A549 (cell line): ENCODE measurements around the gene POC1B. TPM values are rescaled to one million over a fixed set of nuclear protein-coding genes. Genes with fewer than 3 reads are reported as not detected.
A peak's percentile ranks its signal among the peaks of the same experiment; 100 is the strongest.

Experiments used
- ATAC-seq, 2 experiments: fragments of 200-7000 bp in 1 of 2; fragments of >200 bp in 1 of 2; cut with Nextera tagmentation in 1 of 2; cut with Tn5 transposase in 1 of 2; 3 replicates each; pipeline versions ENCODE4 v1.8.0 to v1.9.1; 2018 to 2020; ENCODE audit warnings: mild to moderate bottlenecking in 1 of 2, moderate library complexity in 1 of 2
- CTCF ChIA-PET: fragments of 300-600 bp; sonication (Branson Sonifier 250); formaldehyde crosslinking; extraction: SDS; loops from one replicate; lab custom pipeline; 2021; ENCODE audit warnings: antibody characterized with exemption, inconsistent platforms; lab: Yijun Ruan, JAX
- POLR2A ChIA-PET: fragments of 350-600 bp; formaldehyde crosslinking; extraction: SDS; loops from one replicate; lab custom pipeline; 2021; ENCODE audit warnings: antibody characterized with exemption, inconsistent platforms; lab: Yijun Ruan, JAX
- DNase-seq, 2 experiments: peaks; one replicate each; pipeline versions ENCODE4 v3.0.0 to v3.0.0-alpha.2; 2011 to 2016; ENCODE audit warnings: low read depth in 1 of 2, low spot score in 1 of 2
- FAIRE-seq: peaks from 2 replicates; lab custom pipeline; 2011; peaks lifted over from hg19 to GRCh38; lab: Jason Lieb, UNC
- H3K27ac ChIP-seq, 2 experiments: fragments of >200 bp; sonication (Bioruptor Twin); formaldehyde crosslinking; 3 replicates each; pipeline ENCODE4 v1.5.1; 2016 to 2017
- H3K4me1 ChIP-seq: fragments of >200 bp; sonication (Bioruptor Twin); formaldehyde crosslinking; 3 replicates; pipeline ENCODE4 v1.6.1; 2016
- H3K4me2 ChIP-seq: fragments of >200 bp; sonication (Bioruptor Twin); formaldehyde crosslinking; 3 replicates; pipeline ENCODE4 v1.6.1; 2016
- H3K4me3 ChIP-seq: fragments of >200 bp; sonication (Bioruptor Twin); formaldehyde crosslinking; 3 replicates; pipeline ENCODE4 v1.5.1; 2016
- H3K9me3 ChIP-seq: fragments of >200 bp; sonication (Bioruptor Twin); formaldehyde crosslinking; 3 replicates; pipeline ENCODE4 v1.6.1; 2016
- BHLHE40 ChIP-seq: IDR thresholded peaks from 2 replicates; pipeline ENCODE4 v1.6.1; 2012; ENCODE audit warnings: low read depth, low read length, inconsistent platforms
- CEBPB ChIP-seq, 2 experiments: fragments of >200 bp in 1 of 2; sonication (Bioruptor Twin) in 1 of 2; formaldehyde crosslinking in 1 of 2; IDR thresholded peaks; 2 replicates each; pipeline ENCODE4 v1.6.1; 2012 to 2016
- CHD2 ChIP-seq: fragments of 150-350 bp; IDR thresholded peaks from 2 replicates; pipeline ENCODE4 v1.6.1; 2014; ENCODE audit warnings: low read length; ENCODE audit not compliant: partially characterized antibody
- EHF ChIP-seq: fragments of 250-450 bp; sonication (Bioruptor Pico); IDR thresholded peaks from 2 replicates; pipeline ENCODE4 v1.5.0; 2020; ENCODE audit warnings: mild to moderate bottlenecking
- EHMT2 ChIP-seq: fragments of 200-600 bp; sonication (generic); IDR thresholded peaks from 2 replicates; pipeline ENCODE4 v1.6.1; 2016; ENCODE audit warnings: antibody characterized with exemption, low read depth, mild to moderate bottlenecking, moderate library complexity
- EP300 ChIP-seq, 2 experiments: fragments of >200 bp; sonication (Bioruptor Twin); formaldehyde crosslinking; IDR thresholded peaks; 2 replicates in 1 of 2; 3 replicates in 1 of 2; pipeline ENCODE4 v1.6.1; 2016 to 2017
- ESRRA ChIP-seq: fragments of 150-350 bp; IDR thresholded peaks from 2 replicates; pipeline ENCODE4 v1.6.1; 2014; ENCODE audit warnings: mild to moderate bottlenecking, low read length, borderline replicate concordance
- FOXS1 ChIP-seq: fragments of 250-450 bp; sonication (Bioruptor Pico); IDR thresholded peaks from 2 replicates; pipeline ENCODE4 v1.5.0; 2020; ENCODE audit warnings: mild to moderate bottlenecking, moderate library complexity
- HOXA7 ChIP-seq: fragments of 250-450 bp; sonication (Bioruptor Pico); IDR thresholded peaks from 2 replicates; pipeline ENCODE4 v1.5.0; 2020; ENCODE audit warnings: mild to moderate bottlenecking, moderate library complexity
- HOXB13 ChIP-seq: fragments of 250-450 bp; sonication (Bioruptor Pico); IDR thresholded peaks from 2 replicates; pipeline ENCODE4 v1.5.0; 2020; ENCODE audit warnings: low read depth, mild to moderate bottlenecking, moderate library complexity
- HOXB5 ChIP-seq: fragments of 250-450 bp; sonication (Bioruptor Pico); IDR thresholded peaks from 2 replicates; pipeline ENCODE4 v1.5.0; 2020; ENCODE audit warnings: mild to moderate bottlenecking, moderate library complexity
- JUN ChIP-seq, 2 experiments: fragments of >200 bp; sonication (Bioruptor Twin); formaldehyde crosslinking; IDR thresholded peaks; 2 replicates in 1 of 2; 3 replicates in 1 of 2; pipeline ENCODE4 v1.6.1; 2016 to 2017
- JUNB ChIP-seq: fragments of >200 bp; sonication (Bioruptor Twin); formaldehyde crosslinking; IDR thresholded peaks from 2 replicates; pipeline ENCODE4 v1.6.1; 2016
- KDM1A ChIP-seq: fragments of 200-600 bp; sonication (generic); IDR thresholded peaks from 2 replicates; pipeline ENCODE4 v1.6.1; 2016; ENCODE audit warnings: low read depth, mild to moderate bottlenecking
- MAFK ChIP-seq: fragments of 450-650 bp; IDR thresholded peaks from 2 replicates; pipeline ENCODE4 v1.6.1; 2014; ENCODE audit not compliant: partially characterized antibody
- NFE2L2 ChIP-seq: fragments of 150-350 bp; conservative IDR thresholded peaks from 2 replicates; pipeline ENCODE4 v1.6.1; 2014; ENCODE audit warnings: low read length
- POLR2A ChIP-seq: IDR thresholded peaks from 2 replicates; pipeline ENCODE4 v1.6.1; 2012; ENCODE audit warnings: mild to moderate bottlenecking, low read length
- RAD21 ChIP-seq, 2 experiments: fragments of >200 bp in 1 of 2; sonication (Bioruptor Twin) in 1 of 2; formaldehyde crosslinking in 1 of 2; IDR thresholded peaks in 1 of 2; conservative IDR thresholded peaks in 1 of 2; 2 replicates in 1 of 2; 3 replicates in 1 of 2; pipeline ENCODE4 v1.6.1; 2012 to 2018; ENCODE audit warnings: inconsistent platforms in 1 of 2
- RARB ChIP-seq: fragments of 250-450 bp; sonication (Bioruptor Pico); IDR thresholded peaks from 2 replicates; pipeline ENCODE4 v1.8.0; 2021; ENCODE audit warnings: mild to moderate bottlenecking, moderate library complexity
- SMC3 ChIP-seq: fragments of >200 bp; sonication (Bioruptor Twin); formaldehyde crosslinking; IDR thresholded peaks from 3 replicates; pipeline ENCODE4 v1.6.1; 2018; ENCODE audit warnings: inconsistent platforms
- SREBF2 ChIP-seq: fragments of 450-650 bp; IDR thresholded peaks from 2 replicates; pipeline ENCODE4 v1.6.1; 2014; ENCODE audit warnings: mild to moderate bottlenecking, moderate library complexity
- TFCP2L1 ChIP-seq: fragments of 250-450 bp; sonication (Bioruptor Pico); IDR thresholded peaks from 2 replicates; pipeline ENCODE4 v1.5.0; 2021; ENCODE audit warnings: mild to moderate bottlenecking
- ZFP36 ChIP-seq: fragments of 450-650 bp; IDR thresholded peaks from 2 replicates; pipeline ENCODE4 v1.6.1; 2014; ENCODE audit warnings: borderline replicate concordance; ENCODE audit not compliant: partially characterized antibody
- ZNF302 ChIP-seq: fragments of 250-450 bp; sonication (Bioruptor Pico); IDR thresholded peaks from 2 replicates; pipeline ENCODE4 v1.9.0; 2021; ENCODE audit warnings: inconsistent platforms, mild to moderate bottlenecking, moderate library complexity
- ZSCAN20 ChIP-seq: fragments of 250-450 bp; sonication (Bioruptor Pico); IDR thresholded peaks from 2 replicates; pipeline ENCODE4 v1.8.0; 2022; ENCODE audit warnings: mild to moderate bottlenecking, moderate library complexity
- WGBS: methylation state at CpG from one replicate; pipeline ENCODE4 v1.1.6; 2017; ENCODE audit errors: missing lambda C conversion rate; 5-methylcytosine and 5-hydroxymethylcytosine counted together
- polyA plus RNA-seq, 4 experiments: library from polyadenylated mRNA; depleted of rRNA in 3 of 4; stranded (reverse); fragments of >200 nt; fragmentation: RNase III in 1 of 4; extraction: RNeasy Plus Mini Kit Qiagen cat#74134 plus additional on column Dnase treatment in 1 of 4; gene quantifications; 2 replicates in 3 of 4; 3 replicates in 1 of 4; pipeline ENCODE4 v1.2.3, GENCODE V29; 2011 to 2017
- TF ChIP-seq, protein P1 (sequence below): fragments of >200 bp; sonication (Bioruptor Twin); formaldehyde crosslinking; IDR thresholded peaks from 2 replicates; pipeline ENCODE4 v1.6.1; 2016
- TF ChIP-seq, protein P2 (sequence below): IDR thresholded peaks from 2 replicates; pipeline ENCODE4 v1.6.1; 2012
- TF ChIP-seq, protein P3 (sequence below): fragments of 150-350 bp; IDR thresholded peaks from 2 replicates; pipeline ENCODE4 v1.6.1; 2014; ENCODE audit warnings: low read depth, mild to moderate bottlenecking, low read length
- TF ChIP-seq, protein P4 (sequence below): fragments of >200 bp; sonication (Bioruptor Twin); formaldehyde crosslinking; IDR thresholded peaks from 3 replicates; pipeline ENCODE4 v1.6.1; 2016
- TF ChIP-seq, protein P5 (sequence below): fragments of 250-450 bp; sonication (Bioruptor Pico); IDR thresholded peaks from 2 replicates; pipeline ENCODE4 v1.5.0; 2021; ENCODE audit warnings: mild to moderate bottlenecking, moderate library complexity, borderline replicate concordance

Gene POC1B
- polyA plus RNA-seq, 2 of the 4 experiments (the other 2 are of a cell fraction) = 10.8 to 38.6 TPM

DNA sequence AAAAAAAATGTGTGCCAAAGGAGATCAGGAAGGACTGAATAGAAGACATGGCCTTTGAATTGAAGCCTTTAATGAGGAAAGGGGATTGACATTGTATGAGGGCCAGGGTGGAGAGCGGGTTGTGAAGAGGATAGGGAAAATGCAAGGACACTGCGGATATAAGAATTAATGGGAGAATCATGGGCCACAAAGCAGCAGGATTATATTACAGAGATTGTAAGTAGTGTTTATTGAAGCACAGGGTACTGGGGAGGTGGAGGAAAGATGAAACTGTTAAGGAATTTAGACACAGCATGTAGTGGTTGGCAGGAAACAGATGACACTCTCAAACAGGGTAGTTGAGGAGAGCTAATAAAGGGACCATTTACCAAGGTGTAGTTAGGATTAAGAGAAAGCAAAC is 16.4 kb upstream of the POC1B start:
- CTCF ChIA-PET = interaction anchor here (0.5 to 3.2 kb wide), 19 partner anchors 10 to 1399 kb away, joined by 3 to 21 read pairs (median 4); no protein-coding TSS in a partner anchor
- no peak overlapping the region for H3K4me3 ChIP-seq
- POLR2A ChIA-PET = no interaction called here
- DNase-seq = no peak
- TF ChIP-seq POLR2A (no peak), SREBF2 (no peak), RAD21 (conservative IDR thresholded peaks at IDR 0.05 in 1 of 2, IDR thresholded peaks at IDR 0.05 in 1 of 2) (no peak), BHLHE40 (no peak), ZNF302 (CRISPR knock-in tag) (no peak), ZSCAN20 (CRISPR knock-in tag) (no peak), ZFP36 (no peak), HOXB5 (CRISPR knock-in tag) (no peak), CHD2 (no peak), HOXA7 (CRISPR knock-in tag) (no peak), JUN (IDR thresholded peaks at IDR 0.05) (no peak), NFE2L2 (no peak), RARB (no peak), FOXS1 (CRISPR knock-in tag) (no peak)
- TF ChIP-seq, protein P1, sequence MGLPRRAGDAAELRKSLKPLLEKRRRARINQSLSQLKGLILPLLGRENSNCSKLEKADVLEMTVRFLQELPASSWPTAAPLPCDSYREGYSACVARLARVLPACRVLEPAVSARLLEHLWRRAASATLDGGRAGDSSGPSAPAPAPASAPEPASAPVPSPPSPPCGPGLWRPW = no peak
- TF ChIP-seq, protein P2, sequence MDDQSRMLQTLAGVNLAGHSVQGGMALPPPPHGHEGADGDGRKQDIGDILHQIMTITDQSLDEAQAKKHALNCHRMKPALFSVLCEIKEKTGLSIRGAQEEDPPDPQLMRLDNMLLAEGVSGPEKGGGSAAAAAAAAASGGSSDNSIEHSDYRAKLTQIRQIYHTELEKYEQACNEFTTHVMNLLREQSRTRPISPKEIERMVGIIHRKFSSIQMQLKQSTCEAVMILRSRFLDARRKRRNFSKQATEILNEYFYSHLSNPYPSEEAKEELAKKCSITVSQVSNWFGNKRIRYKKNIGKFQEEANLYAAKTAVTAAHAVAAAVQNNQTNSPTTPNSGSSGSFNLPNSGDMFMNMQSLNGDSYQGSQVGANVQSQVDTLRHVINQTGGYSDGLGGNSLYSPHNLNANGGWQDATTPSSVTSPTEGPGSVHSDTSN = no peak
- TF ChIP-seq, protein P3, sequence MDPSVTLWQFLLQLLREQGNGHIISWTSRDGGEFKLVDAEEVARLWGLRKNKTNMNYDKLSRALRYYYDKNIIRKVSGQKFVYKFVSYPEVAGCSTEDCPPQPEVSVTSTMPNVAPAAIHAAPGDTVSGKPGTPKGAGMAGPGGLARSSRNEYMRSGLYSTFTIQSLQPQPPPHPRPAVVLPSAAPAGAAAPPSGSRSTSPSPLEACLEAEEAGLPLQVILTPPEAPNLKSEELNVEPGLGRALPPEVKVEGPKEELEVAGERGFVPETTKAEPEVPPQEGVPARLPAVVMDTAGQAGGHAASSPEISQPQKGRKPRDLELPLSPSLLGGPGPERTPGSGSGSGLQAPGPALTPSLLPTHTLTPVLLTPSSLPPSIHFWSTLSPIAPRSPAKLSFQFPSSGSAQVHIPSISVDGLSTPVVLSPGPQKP = no peak
- H3K4me2 ChIP-seq = no peak overlapping the region
- H3K27ac ChIP-seq = peak overlapping the region in 1 of 2 experiments; percentile 56; a peak in 4 of 6 replicates
- no peak for ATAC-seq
- no peaks in the 10 kb centered on the region for H3K9me3 ChIP-seq
- H3K4me1 ChIP-seq = peaks cover 27% of the 10 kb centered on the region
- no peak for FAIRE-seq
- 90% methylated on average over 2 of the region's 2 CpGs for WGBS

DNA sequence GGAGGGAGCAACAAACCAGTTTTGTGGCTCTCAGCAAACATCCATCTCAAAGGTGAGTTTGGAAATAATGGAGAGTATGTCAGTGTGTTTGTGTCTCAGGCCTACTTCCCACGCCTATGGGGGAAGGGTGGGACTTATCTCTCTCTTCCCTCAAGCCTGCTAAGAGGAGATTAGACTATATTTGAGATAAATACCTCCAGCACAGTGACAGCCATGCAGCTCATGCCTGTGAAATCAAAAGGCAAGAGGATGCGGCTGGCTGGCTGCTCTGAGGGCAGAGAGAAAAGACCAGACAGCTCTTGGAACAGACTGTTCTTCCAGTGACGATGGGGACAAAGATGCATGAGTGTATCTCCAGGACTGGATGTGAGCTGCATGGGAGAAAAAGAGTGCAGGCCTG is 14.7 kb upstream of the POC1B start:
- H3K4me2 ChIP-seq = no peak overlapping the region
- ChIA-PET POLR2A (no interaction called here), CTCF (interaction anchor here (1.5 kb wide), 1 partner anchor 521 kb away, joined by 3 read pairs; no protein-coding TSS in a partner anchor)
- H3K4me1 ChIP-seq = peaks cover 27% of the 10 kb centered on the region
- DNase-seq (no peak), ATAC-seq (no peak), FAIRE-seq (no peak)
- H3K9me3 ChIP-seq = no peaks in the 10 kb centered on the region
- H3K4me3 ChIP-seq = no peak overlapping the region
- no peak overlapping the region for H3K27ac ChIP-seq
- TF ChIP-seq RAD21 (conservative IDR thresholded peaks at IDR 0.05 in 1 of 2, IDR thresholded peaks at IDR 0.05 in 1 of 2) (no peak), KDM1A (no peak), EHMT2 (no peak), JUN (IDR thresholded peaks at IDR 0.05) (no peak), SMC3 (no peak), NFE2L2 (no peak), CEBPB (IDR thresholded peaks at IDR 0.05) (no peak), HOXB13 (no peak), TFCP2L1 (no peak), EHF (CRISPR knock-in tag) (no peak), ESRRA (no peak), MAFK (no peak), SREBF2 (no peak), EP300 (IDR thresholded peaks at IDR 0.05) (no peak), JUNB (no peak), ZFP36 (no peak)
- TF ChIP-seq, protein P2 = no peak
- TF ChIP-seq, protein P4, sequence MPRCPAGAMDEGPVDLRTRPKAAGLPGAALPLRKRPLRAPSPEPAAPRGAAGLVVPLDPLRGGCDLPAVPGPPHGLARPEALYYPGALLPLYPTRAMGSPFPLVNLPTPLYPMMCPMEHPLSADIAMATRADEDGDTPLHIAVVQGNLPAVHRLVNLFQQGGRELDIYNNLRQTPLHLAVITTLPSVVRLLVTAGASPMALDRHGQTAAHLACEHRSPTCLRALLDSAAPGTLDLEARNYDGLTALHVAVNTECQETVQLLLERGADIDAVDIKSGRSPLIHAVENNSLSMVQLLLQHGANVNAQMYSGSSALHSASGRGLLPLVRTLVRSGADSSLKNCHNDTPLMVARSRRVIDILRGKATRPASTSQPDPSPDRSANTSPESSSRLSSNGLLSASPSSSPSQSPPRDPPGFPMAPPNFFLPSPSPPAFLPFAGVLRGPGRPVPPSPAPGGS = no peak
- TF ChIP-seq, protein P5, sequence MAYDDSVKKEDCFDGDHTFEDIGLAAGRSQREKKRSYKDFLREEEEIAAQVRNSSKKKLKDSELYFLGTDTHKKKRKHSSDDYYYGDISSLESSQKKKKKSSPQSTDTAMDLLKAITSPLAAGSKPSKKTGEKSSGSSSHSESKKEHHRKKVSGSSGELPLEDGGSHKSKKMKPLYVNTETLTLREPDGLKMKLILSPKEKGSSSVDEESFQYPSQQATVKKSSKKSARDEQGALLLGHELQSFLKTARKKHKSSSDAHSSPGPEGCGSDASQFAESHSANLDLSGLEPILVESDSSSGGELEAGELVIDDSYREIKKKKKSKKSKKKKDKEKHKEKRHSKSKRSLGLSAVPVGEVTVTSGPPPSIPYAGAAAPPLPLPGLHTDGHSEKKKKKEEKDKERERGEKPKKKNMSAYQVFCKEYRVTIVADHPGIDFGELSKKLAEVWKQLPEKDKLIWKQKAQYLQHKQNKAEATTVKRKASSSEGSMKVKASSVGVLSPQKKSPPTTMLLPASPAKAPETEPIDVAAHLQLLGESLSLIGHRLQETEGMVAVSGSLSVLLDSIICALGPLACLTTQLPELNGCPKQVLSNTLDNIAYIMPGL (CRISPR knock-in tag) = no peak
- WGBS = 64% methylated on average over 3 of the region's 3 CpGs
